Ovary (tissue), 3 donors: ENCODE measurements around the gene KNOP1.

ENCODE experiments used
- EP300 ChIP-seq: sonication (generic); formaldehyde crosslinking; IDR thresholded peaks from one replicate; pipeline ENCODE4 v1.6.1; 2017; ENCODE audit warnings: antibody characterized with exemption
- POLR2A ChIP-seq: fragments of 450-650 bp; IDR thresholded peaks from one replicate; pipeline ENCODE4 v1.6.1; 2017; ENCODE audit warnings: antibody characterized with exemption, mild to moderate bottlenecking, moderate library complexity
- TF ChIP-seq, protein P1 (sequence below), 3 donors: fragments of 450-650 bp in 2 of 3; fragments of 200-600 bp in 1 of 3; IDR thresholded peaks; one replicate each; pipeline versions ENCODE4 v1.5.1 to v1.8.0; 2016 to 2022; ENCODE audit warnings: antibody characterized with exemption in 3 of 3, mild to moderate bottlenecking in 1 of 3
- donor health status: DM: no; HTN: no; CAD: no.

DNA sequence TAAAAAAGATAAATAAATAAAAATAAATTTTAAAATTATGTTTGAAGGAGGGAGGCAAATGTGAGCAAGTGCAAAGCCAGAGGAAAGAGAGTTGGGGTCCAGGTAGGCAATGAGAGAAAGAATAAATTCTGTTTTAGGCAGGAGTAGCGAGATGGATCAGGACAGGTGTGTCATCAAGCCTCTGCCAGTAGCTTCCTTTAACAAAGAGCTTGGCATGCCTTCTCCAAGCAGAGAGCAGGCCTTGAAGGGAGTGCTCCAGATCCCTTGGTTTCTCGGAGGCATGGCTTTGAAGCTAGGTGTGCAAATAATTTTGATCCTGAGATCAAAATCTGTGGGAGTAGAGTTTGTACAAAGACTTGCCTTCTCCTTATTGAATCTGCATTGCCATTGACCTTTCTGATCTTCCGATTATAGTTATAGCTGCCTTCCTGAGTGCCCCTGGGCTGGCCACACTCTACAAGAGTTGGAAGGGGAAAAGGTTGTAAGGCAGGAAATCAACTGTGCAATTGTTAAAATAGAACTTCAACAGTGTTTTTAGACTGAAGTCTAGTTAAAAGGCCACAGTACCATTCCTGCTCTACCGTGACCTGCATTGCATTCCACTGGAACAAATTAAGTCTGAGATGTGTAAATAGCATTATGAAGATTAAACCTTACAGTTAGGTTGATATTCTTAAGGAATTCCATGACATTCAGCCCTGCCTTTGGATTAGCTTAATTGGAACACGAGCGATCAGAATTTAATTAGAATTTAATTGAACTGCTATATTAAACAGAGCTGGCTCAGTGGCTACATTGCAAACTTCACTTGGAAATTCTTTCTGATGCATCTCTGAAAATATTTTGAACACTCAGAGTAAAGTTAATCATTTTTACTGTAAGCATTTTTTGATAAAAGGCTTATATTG lies 33.7 kb upstream of the KNOP1 start:
- TF ChIP-seq, protein P1, sequence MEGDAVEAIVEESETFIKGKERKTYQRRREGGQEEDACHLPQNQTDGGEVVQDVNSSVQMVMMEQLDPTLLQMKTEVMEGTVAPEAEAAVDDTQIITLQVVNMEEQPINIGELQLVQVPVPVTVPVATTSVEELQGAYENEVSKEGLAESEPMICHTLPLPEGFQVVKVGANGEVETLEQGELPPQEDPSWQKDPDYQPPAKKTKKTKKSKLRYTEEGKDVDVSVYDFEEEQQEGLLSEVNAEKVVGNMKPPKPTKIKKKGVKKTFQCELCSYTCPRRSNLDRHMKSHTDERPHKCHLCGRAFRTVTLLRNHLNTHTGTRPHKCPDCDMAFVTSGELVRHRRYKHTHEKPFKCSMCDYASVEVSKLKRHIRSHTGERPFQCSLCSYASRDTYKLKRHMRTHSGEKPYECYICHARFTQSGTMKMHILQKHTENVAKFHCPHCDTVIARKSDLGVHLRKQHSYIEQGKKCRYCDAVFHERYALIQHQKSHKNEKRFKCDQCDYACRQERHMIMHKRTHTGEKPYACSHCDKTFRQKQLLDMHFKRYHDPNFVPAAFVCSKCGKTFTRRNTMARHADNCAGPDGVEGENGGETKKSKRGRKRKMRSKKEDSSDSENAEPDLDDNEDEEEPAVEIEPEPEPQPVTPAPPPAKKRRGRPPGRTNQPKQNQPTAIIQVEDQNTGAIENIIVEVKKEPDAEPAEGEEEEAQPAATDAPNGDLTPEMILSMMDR (IDR thresholded peaks at IDR 0.05): no peak
- TF ChIP-seq POLR2A: no peak
- TF ChIP-seq EP300: no peak
